ENCODE measurements around the gene MMRN2. TPM values are rescaled to one million over a fixed set of nuclear protein-coding genes. Genes with fewer than 3 reads are reported as not detected.
A peak's percentile ranks its signal among the peaks of the same experiment; 100 is the strongest.

The MMRN2 gene
- total RNA-seq, 4 donors from 2014 or later = 23.0 to 45.1 (median 28.4) TPM

DNA sequence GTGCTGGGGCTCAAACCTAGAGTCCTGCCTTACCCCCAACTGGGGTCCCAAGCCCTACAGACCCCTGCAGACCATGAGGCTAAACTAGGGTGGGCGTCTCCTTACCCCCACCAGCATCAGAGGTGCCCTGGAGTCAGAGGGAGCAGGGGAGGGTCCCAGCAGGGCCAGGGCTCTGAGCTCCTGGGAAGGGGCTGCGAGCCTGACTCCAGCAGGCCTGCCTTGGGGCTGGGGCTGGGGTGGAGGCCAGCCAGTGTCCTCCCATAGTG is 2.3 kb upstream of the MMRN2 start:
- intact Hi-C loops (cut with DNase I) = loop anchor here (10.0 kb wide), 1 partner anchor 135 kb away; the partner anchor contains the start of genes GLUD1 and SHLD2
- peaks cover 0 to 43% of the 10 kb centered on the region in 2 donors for H3K4me1 ChIP-seq
- WGBS, 2 donors = 60 to 100% methylated on average over 1 to 2 of the region's 2 CpGs
- no peaks in the 10 kb centered on the region for H3K36me3 ChIP-seq
- H3K27me3 ChIP-seq = no peaks in the 10 kb centered on the region
- H3K9me3 ChIP-seq = no peaks in the 10 kb centered on the region
- TF ChIP-seq, protein P1, sequence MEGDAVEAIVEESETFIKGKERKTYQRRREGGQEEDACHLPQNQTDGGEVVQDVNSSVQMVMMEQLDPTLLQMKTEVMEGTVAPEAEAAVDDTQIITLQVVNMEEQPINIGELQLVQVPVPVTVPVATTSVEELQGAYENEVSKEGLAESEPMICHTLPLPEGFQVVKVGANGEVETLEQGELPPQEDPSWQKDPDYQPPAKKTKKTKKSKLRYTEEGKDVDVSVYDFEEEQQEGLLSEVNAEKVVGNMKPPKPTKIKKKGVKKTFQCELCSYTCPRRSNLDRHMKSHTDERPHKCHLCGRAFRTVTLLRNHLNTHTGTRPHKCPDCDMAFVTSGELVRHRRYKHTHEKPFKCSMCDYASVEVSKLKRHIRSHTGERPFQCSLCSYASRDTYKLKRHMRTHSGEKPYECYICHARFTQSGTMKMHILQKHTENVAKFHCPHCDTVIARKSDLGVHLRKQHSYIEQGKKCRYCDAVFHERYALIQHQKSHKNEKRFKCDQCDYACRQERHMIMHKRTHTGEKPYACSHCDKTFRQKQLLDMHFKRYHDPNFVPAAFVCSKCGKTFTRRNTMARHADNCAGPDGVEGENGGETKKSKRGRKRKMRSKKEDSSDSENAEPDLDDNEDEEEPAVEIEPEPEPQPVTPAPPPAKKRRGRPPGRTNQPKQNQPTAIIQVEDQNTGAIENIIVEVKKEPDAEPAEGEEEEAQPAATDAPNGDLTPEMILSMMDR (IDR thresholded peaks at IDR 0.05) = no peak
- no peak for TF ChIP-seq POLR2A (IDR thresholded peaks at IDR 0.05)
- no peak overlapping the region for H3K4me3 ChIP-seq (replicated peaks in 1 of 3)
- DNase-seq = no peak
- H3K27ac ChIP-seq = peak overlapping the region; percentile 0 to 85 (median 61)

DNA sequence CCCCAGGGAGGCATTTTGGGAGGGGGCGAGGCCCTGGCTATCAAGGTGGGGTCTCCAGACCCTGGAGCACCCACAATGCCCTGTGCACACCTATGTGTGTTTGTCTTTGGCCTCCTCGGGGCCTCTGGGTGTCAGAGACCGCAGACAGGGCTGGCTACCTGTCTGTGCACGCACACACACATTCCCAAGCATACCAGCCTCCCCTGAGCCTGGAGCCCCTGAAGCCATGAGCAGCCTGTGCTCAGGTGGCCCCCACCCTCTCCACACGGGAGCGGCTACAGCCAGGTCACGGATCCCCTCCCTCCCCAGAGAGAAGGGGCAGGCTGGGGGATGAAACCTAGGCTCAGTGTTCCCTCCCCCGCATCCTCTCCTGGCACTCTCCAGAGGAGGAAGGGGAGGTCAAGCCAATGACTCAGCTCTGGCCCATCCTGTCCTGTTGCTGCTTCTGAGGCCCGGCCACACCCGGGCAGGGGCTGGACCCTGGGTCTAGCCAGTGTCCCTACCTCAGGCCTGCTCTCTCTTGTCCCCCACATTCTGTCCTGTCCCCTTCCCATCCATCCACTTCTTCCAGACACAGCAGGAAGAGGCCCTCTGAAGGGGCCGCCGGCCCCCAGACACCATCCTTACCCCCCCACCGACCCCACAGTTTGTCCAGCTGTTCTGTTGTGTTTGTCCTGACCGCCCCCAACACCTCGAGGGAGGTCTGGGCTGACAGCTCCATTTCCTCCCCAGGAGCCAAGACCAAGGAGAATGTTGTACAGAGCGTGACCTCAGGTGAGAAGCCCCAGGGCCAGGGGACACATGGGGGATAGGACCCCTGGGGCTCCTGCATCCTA is 1.7 kb upstream of the MMRN2 start:
- intact Hi-C loops (cut with DNase I) = no loop called here
- no peaks in the 10 kb centered on the region for H3K9me3 ChIP-seq
- TF ChIP-seq, protein P1 (IDR thresholded peaks at IDR 0.05) = no peak
- no peak for TF ChIP-seq POLR2A (IDR thresholded peaks at IDR 0.05)
- no peaks in the 10 kb centered on the region for H3K27me3 ChIP-seq
- H3K27ac ChIP-seq = peak overlapping the region; percentile 15 to 85 (median 61)
- no peaks in the 10 kb centered on the region for H3K36me3 ChIP-seq
- H3K4me3 ChIP-seq (replicated peaks in 1 of 3) = peak overlapping the region in 1 of 3 donors; percentile 7
- 50 to 61% methylated on average over 9 to 13 of the region's 16 CpGs for WGBS, 2 donors
- DNase-seq = peak in 1 of 2 donors; percentile 20
- peaks cover under 1 to 48% of the 10 kb centered on the region in 2 donors for H3K4me1 ChIP-seq

DNA sequence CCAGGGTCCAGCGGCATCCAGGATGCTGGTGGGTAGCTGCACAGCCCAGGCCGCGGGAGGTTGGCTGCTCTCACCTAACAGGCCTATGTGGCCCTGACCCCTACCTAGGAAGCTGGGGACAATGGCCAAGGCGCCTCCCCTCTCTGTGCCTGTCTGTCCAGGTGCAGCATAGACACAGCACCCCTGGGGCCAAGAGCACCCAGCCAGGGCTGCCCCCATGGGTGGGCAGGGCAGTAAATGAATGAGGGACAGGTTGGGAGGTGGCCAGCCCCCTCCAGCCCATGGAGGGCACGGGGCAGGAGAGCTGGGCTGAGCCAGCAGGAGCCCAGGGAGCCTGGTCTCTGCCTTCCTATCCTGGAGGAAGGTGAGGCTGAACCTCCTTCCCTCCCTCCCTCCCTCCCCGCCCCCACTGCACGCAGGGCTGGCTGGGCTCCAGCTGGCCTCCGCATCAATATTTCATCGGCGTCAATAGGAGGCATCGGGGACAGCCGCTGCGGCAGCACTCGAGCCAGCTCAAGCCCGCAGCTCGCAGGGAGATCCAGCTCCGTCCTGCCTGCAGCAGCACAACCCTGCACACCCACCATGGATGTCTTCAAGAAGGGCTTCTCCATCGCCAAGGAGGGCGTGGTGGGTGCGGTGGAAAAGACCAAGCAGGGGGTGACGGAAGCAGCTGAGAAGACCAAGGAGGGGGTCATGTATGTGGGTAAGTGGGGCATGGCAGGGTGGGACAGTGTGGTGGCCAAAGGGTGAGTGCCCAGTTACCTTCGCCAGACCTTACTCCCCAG is 893 bp upstream of the MMRN2 start, which contains the start of gene SNCG:
TSS of gene SNCG (plus strand) at position 484 of the 785 bp plus-strand sequence. CDS start at position 583, 99 bp downstream.
- no peak for TF ChIP-seq POLR2A (IDR thresholded peaks at IDR 0.05)
- TF ChIP-seq, protein P1 (IDR thresholded peaks at IDR 0.05) = no peak
- peak in 1 of 2 donors; percentile 25 for DNase-seq
- intact Hi-C loops (cut with DNase I) = no loop called here

DNA sequence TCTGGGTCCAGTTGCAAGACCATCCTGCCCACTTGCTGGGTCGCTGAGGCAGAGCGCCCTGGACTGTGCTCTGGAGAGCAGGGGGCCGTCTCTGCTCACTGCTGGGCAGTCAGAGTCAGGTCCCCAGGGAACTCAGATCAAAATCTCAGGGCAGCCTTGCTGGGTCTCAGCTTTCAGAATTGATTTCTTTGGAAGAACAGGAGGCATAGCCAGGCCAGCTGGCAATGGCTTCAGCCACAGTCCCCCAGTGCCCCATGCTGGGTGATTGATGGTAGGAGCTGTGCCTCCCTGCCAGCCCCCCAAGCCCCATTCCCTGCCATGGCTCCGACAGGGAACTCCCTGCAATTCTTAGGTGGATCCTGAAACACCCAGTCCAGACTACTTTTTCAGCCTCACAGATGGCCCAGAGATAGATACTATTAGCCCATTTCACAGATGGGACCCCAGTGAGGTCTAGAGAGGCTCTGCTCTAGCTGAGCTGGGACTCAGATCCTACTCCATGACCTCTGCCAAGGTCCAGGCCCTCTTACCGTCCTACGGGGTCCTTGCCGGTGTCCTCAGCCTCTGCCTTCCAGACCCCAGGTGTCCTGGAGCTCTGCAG is 467 bp downstream of the MMRN2 start:
- TF ChIP-seq, protein P1 (IDR thresholded peaks at IDR 0.05) = no peak
- TF ChIP-seq POLR2A (IDR thresholded peaks at IDR 0.05) = no peak
- no peak for DNase-seq
- peak overlapping the region; percentile 61 to 85 (median 69) for H3K27ac ChIP-seq
- peak overlapping the region in 1 of 3 donors; percentile 13 for H3K4me3 ChIP-seq (replicated peaks in 1 of 3)
- H3K36me3 ChIP-seq = no peaks in the 10 kb centered on the region
- peaks cover 7 to 57% of the 10 kb centered on the region in 2 donors for H3K4me1 ChIP-seq
- 57% methylated on average over 3 to 5 of the region's 7 CpGs for WGBS, 2 donors
- no peaks in the 10 kb centered on the region for H3K27me3 ChIP-seq
- no peaks in the 10 kb centered on the region for H3K9me3 ChIP-seq
- intact Hi-C loops (cut with DNase I) = no loop called here

More for the DNA sequence above, 893 bp upstream of the MMRN2 start, which contains the start of gene SNCG:
- Histone ChIP-seq H3K27ac (peak within 1 kb of the TSS; percentile 61 to 85 (median 69)), H3K27me3 (no peaks in the 10 kb centered on the region), H3K36me3 (no peaks in the 10 kb centered on the region), H3K4me3 (replicated peaks in 1 of 3) (peak within 1 kb of the TSS in 1 of 3 donors; percentile 13), H3K9me3 (no peaks in the 10 kb centered on the region), H3K4me1 (peaks cover 7 to 56% of the 10 kb centered on the region in 2 donors)
- 28 to 36% methylated on average over 9 to 17 of the region's 22 CpGs for WGBS, 2 donors

Data from thyroid gland (tissue), 4 donors.